OCI-M2 (cell line): ENCODE measurements around the gene COL19A1.

Experiments
- DNase-seq: peaks from one replicate; lab custom pipeline; 2025; ENCODE audit not compliant: unreplicated experiment; lab: John Stamatoyannopoulos, UW

Gene COL19A1

DNA sequence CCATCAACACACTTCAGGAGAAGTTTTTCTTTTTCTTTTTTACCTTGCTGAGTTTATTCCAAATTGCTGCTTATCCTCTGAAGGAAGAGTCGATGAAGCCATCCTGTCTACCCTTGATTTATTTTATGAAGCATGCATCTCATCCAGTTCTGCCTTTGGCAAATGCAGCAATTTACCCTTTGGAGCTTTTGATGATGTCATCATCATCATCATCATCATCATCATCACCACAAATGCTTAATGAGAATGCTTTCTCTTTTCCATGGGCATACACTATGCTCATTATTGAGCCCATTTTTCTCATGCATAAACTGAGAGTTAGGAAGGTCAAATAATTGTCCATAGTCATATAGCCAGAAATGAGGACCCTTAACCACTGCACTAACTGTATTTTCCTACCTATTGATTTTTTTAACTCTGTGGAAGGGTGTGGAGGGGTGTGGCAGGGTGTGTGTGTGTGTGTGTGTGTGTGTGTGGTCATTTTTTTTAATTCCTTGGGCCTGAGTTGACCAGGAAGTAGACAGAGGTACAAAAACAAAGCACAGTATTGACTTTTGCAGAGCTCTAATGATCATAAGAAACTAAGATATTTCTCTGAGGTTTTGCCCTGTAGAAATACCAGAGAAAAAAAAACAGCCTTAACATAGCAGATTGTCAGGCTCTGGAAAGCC, 353.7 kb downstream of the COL19A1 start:
- no peak for DNase-seq

- DNase-seq, result no peak
These were observed 354.8 kb downstream of the COL19A1 start for GRCh38 chr6:70221025-70221714.

GRCh38 chr6:70221715-70222438, 355.5 kb downstream of the COL19A1 start:
- DNase-seq, result no peak

GRCh38 chr6:70222439-70222749, 356.0 kb downstream of the COL19A1 start:
- DNase-seq, result no peak

- no peak for DNase-seq
These were observed 358.7 kb downstream of the COL19A1 start for GRCh38 chr6:70225055-70225454.

GRCh38 chr6:70231311-70231710, 365.0 kb downstream of the COL19A1 start:
- no peak for DNase-seq

DNA sequence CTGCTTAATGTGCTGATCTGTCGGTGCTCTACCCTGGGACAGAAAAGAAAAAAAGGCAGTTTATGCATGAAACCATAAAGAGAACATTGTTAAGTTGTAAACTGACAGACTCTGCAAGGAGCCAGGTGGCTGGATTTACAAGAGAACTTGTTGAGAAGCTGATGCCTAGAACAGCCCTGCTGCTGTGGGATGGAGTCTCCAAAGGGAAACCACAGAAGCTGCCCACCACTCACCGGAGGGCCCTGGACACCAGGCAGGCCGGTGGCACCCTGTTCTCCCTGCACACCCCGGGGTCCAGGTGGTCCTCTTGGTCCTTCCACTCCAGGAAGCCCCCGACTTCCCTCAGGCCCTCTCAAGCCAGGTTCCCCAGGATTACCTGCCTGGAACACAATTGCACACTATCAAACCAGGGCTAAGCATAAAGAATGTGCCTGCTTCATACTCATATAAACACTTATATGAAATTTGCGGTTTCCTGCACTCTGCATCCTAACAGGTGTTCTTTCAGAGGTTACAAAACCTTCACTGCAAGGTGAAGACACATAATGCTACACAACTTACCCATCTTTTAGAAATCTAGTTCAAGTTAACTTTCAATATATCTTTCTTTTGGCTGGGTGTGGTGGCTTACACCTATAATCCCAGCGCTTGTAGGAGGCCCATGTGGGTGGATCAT, 368.3 kb downstream of the COL19A1 start:
- DNase-seq, result no peak

DNA sequence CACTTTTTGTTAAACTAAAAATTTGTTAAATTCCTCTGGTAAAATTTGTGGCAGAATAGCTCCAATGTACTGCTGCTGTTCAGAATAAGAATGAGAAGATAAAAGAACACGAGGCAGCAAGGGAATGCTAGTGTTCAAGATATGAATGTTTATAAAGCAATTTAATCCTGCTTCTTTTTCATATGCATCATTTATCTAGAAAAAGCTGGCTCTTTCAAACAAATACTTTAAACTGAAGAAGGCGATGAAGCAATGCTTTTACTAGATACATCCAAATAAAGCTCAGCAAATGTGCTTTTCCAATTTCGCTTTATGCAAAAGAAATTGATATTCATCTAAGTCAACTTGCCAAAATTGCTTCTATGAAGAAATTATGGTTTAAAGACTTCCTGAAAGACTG, 370.0 kb downstream of the COL19A1 start:
- DNase-seq, result no peak

DNA sequence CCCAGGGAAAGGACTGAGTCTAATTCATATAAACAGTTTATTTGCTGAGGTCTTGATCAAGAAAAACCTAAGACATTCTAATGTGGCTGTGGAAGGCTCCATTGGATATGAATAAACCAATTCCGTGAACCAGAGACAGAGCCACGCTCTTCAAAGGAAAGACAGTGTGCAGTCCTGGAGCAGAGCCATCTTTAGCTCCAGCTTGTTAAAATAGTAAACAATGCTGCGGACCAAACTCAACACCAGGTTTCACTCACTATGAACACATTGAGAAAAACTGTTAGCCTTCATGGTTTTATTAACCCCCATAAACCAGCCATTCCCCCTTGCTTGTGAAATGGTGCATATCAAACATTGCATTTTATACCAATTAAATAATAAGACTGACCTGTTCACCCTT, 374.7 kb downstream of the COL19A1 start:
- DNase-seq, result no peak

GRCh38 chr6:70241991-70242420, 375.6 kb downstream of the COL19A1 start:
- DNase-seq, result no peak

DNA sequence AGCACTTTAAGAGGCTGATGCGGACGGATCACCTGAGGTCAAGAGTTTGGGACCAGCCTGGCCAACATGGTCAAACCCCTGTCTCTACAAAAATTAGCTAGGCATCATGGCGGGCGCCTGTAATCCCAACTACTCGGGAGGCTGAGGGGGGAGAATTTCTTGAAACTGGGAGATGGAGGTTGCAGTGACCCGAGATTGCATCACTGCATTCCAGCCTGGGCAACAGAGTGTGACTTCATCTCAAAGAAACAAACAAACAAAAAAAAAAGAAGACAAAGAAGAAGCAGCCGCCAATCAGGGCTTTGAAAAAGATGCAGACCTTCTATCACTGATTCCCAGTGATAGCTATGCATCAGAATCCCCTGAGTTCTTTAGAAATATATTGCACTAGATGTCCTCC, 379.8 kb downstream of the COL19A1 start:
- no peak for DNase-seq

- no peak for DNase-seq
These were observed 386.2 kb downstream of the COL19A1 start for GRCh38 chr6:70252604-70253003.

DNA sequence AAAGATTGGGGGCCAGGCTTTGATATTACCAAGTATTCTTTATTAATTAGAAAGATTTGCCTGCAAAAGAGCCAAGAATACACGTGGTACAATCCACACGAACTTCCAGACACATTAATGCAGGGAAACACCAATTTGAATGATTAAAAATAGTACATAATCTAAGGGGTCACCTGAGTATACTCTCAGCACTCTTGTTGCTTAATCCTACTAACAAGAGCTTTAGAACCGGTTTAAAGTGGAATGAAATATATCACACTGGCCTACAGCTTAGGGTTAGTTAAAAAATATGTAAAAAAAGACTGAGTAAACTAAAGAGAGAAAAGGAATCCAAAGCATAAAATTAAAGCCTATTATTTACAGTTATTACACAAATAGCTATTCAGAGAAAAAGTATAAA, 387.6 kb downstream of the COL19A1 start:
- no peak for DNase-seq

DNA sequence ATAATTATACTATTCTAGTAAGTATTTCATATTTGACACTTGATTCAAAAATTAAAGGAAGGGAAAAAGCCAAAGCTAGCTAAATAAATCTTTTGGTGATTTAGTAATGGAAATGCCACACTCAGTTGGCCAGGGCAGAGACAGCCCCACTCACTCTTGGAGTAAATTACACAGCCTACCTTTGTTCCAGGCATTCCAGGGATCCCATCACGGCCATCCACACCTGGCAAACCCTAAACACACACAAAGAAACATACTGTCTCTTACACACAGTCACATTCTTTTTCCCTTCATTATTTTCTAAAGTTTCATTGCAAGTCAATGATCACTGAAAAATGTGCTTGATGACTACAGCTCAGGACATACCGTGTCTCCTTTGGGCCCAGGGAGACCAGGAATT, 388.4 kb downstream of the COL19A1 start:
- no peak for DNase-seq

GRCh38 chr6:70257768-70258273, 391.5 kb downstream of the COL19A1 start:
- no peak for DNase-seq

DNA sequence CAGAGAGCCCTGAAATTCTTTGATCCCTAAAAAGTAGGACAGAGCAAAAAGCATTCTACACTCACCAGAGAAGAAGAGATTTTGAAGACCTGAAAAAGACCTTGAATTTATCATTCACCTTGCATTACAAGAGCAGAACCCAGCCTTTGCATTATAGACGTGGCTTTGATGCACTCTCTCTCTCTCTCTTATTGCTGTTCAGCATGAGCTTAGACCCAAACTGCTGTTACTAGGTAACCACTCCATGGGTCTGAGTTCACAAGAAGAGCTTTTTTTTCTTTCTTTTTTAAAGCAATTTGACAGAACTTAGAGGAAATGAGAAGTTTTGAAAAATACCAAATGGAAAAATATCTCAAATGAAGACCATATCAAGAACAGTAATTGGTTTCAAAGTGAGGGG, 392.1 kb downstream of the COL19A1 start:
- DNase-seq, result no peak
